ENCODE results near the gene HACD1. TPM values are rescaled to one million over a fixed set of nuclear protein-coding genes. Genes with fewer than 3 reads are reported as not detected.
A peak's percentile ranks its signal among the peaks of the same experiment; 100 is the strongest.

HACD1 gene
- total RNA-seq, 1 donor from 2014 or later = 1.9 TPM

GRCh38 chr10:17648243-17649035 is 31.3 kb upstream of the HACD1 start:
- Histone ChIP-seq H4K20me1 (ENCODE audit: low read depth) (peaks cover 17% of the 10 kb centered on the region), H3K4me1 (peaks cover 17% of the 10 kb centered on the region), H3K27me3 (no peaks in the 10 kb centered on the region), H3F3A (ENCODE audit: low read depth) (peaks cover 10% of the 10 kb centered on the region), H3K4me2 (no peak overlapping the region), H3K4me3 (no peak overlapping the region), H3K9me3 (ENCODE audit: low read depth) (peaks cover 6% of the 10 kb centered on the region), H3K36me3 (peaks cover 14% of the 10 kb centered on the region), H3K9ac (no peak overlapping the region), H3K27ac (no peak overlapping the region), H2AFZ (replicated peaks) (no peak overlapping the region), H3K79me2 (ENCODE audit: low read depth) (peaks cover 94% of the 10 kb centered on the region)
- Mint-ChIP-seq H3K9me3 (peaks cover 18% of the 10 kb centered on the region), H3K27me3 (ENCODE audit: insufficient read depth, low read depth) (peaks cover 5% of the 10 kb centered on the region), H3K4me1 (peaks cover 22% of the 10 kb centered on the region), H3K4me3 (no peak overlapping the region), H3K36me3 (peaks cover 35% of the 10 kb centered on the region), H3K27ac (no peak overlapping the region)
- DNase-seq (ENCODE audit: low spot score) = no peak
- TF ChIP-seq CTCF (IDR thresholded peaks at IDR 0.05) (no peak), EZH2phosphoT487 (IDR thresholded peaks at IDR 0.05) (no peak), EZH2 (IDR thresholded peaks at IDR 0.05) (no peak)

GRCh38 chr10:17647326-17647725 is 30.2 kb upstream of the HACD1 start:
- peaks cover 24% of the 10 kb centered on the region for H3K4me1 ChIP-seq
- H3K4me3 Mint-ChIP-seq = no peak overlapping the region
- H3K9ac ChIP-seq = no peak overlapping the region
- H3K36me3 ChIP-seq = peaks cover 3% of the 10 kb centered on the region
- peaks cover 17% of the 10 kb centered on the region for H4K20me1 ChIP-seq (ENCODE audit: low read depth)
- peaks cover 10% of the 10 kb centered on the region for H3K9me3 Mint-ChIP-seq
- no peak overlapping the region for H2AFZ ChIP-seq (replicated peaks)
- no peak overlapping the region for H3K27ac Mint-ChIP-seq
- H3K4me3 ChIP-seq = no peak overlapping the region
- H3K27me3 Mint-ChIP-seq (ENCODE audit: insufficient read depth, low read depth) = peaks cover 5% of the 10 kb centered on the region
- no peaks in the 10 kb centered on the region for H3K27me3 ChIP-seq
- peaks cover 25% of the 10 kb centered on the region for H3K4me1 Mint-ChIP-seq
- H3K4me2 ChIP-seq = no peak overlapping the region
- H3K9me3 ChIP-seq (ENCODE audit: low read depth) = no peaks in the 10 kb centered on the region
- TF ChIP-seq CTCF (IDR thresholded peaks at IDR 0.05) = no peak
- TF ChIP-seq EZH2 (IDR thresholded peaks at IDR 0.05) = no peak
- no peak for TF ChIP-seq EZH2phosphoT487 (IDR thresholded peaks at IDR 0.05)
- peaks cover 94% of the 10 kb centered on the region for H3K79me2 ChIP-seq (ENCODE audit: low read depth)
- DNase-seq (ENCODE audit: low spot score) = no peak
- no peak overlapping the region for H3K27ac ChIP-seq
- peaks cover 10% of the 10 kb centered on the region for H3F3A ChIP-seq (ENCODE audit: low read depth)
- H3K36me3 Mint-ChIP-seq = peaks cover 27% of the 10 kb centered on the region

GRCh38 chr10:17645621-17646345 is 28.6 kb upstream of the HACD1 start:
- Histone ChIP-seq H3F3A (ENCODE audit: low read depth) (peaks cover 10% of the 10 kb centered on the region), H3K4me2 (peak overlapping the region; percentile 91), H2AFZ (replicated peaks) (no peak overlapping the region), H3K27me3 (no peaks in the 10 kb centered on the region), H3K9me3 (ENCODE audit: low read depth) (no peaks in the 10 kb centered on the region), H3K27ac (no peak overlapping the region), H3K9ac (peak overlapping the region; percentile 98), H3K4me1 (peaks cover 21% of the 10 kb centered on the region), H3K36me3 (no peaks in the 10 kb centered on the region), H3K79me2 (ENCODE audit: low read depth) (peaks cover 93% of the 10 kb centered on the region), H3K4me3 (peak overlapping the region; percentile 72), H4K20me1 (ENCODE audit: low read depth) (peaks cover 14% of the 10 kb centered on the region)
- H3K4me1 Mint-ChIP-seq = peaks cover 21% of the 10 kb centered on the region
- TF ChIP-seq EZH2 (IDR thresholded peaks at IDR 0.05) (no peak), CTCF (IDR thresholded peaks at IDR 0.05) (no peak), EZH2phosphoT487 (IDR thresholded peaks at IDR 0.05) (no peak)
- no peak overlapping the region for H3K27ac Mint-ChIP-seq
- H3K9me3 Mint-ChIP-seq = no peaks in the 10 kb centered on the region
- DNase-seq (ENCODE audit: low spot score) = no peak
- H3K4me3 Mint-ChIP-seq = peak overlapping the region; percentile 99
- H3K36me3 Mint-ChIP-seq = peaks cover 19% of the 10 kb centered on the region
- peaks cover 5% of the 10 kb centered on the region for H3K27me3 Mint-ChIP-seq (ENCODE audit: insufficient read depth, low read depth)
